Thyroid gland (tissue), 4 donors: ENCODE measurements around the gene RNPEPL1.

Experiments used
- CTCF ChIP-seq, 6 experiments: fragments of 200-600 bp in 3 of 6; fragments of 450-650 bp in 3 of 6; sonication (generic) in 3 of 6; IDR thresholded peaks; one replicate each; pipeline ENCODE4 v1.5.1; 2016 to 2019; ENCODE audit warnings: antibody characterized with exemption in 6 of 6, mild to moderate bottlenecking in 2 of 6, inconsistent platforms in 1 of 6, moderate library complexity in 1 of 6
- POLR2A ChIP-seq, 2 donors: fragments of 450-650 bp; IDR thresholded peaks; one replicate each; pipeline ENCODE4 v1.6.1; 2017; ENCODE audit warnings: antibody characterized with exemption in 2 of 2, mild to moderate bottlenecking in 2 of 2, moderate library complexity in 1 of 2

- TF ChIP-seq CTCF (IDR thresholded peaks at IDR 0.05): no peak
- TF ChIP-seq POLR2A (IDR thresholded peaks at IDR 0.05): peak; percentile 63 to 90
These were observed 8.2 kb upstream of the RNPEPL1 start, which contains the start of gene DUSP28 for GRCh38 chr2:240560084-240560479.
